GM10266 (cell line): ENCODE measurements around the gene EXD3.
"Not testable (repeated sequence)": the region's sequence is repeated elsewhere in the genome, so short reads cannot be mapped to it uniquely, and the experiment has no call there.

Experiments
- DNase-seq: peaks from one replicate; pipeline ENCODE4 v3.0.0; 2012; ENCODE audit errors: extremely low spot score
- TF ChIP-seq, protein P1 (sequence below): IDR thresholded peaks from 2 replicates; pipeline ENCODE4 v1.5.1; 2012; ENCODE audit warnings: mild to moderate bottlenecking, low read depth; ENCODE audit not compliant: control insufficient read depth, insufficient read depth; ENCODE audit errors: missing control alignments

EXD3 gene

GRCh38 chr9:137350696-137351584 is 72.0 kb downstream of the EXD3 start:
- TF ChIP-seq, protein P1, sequence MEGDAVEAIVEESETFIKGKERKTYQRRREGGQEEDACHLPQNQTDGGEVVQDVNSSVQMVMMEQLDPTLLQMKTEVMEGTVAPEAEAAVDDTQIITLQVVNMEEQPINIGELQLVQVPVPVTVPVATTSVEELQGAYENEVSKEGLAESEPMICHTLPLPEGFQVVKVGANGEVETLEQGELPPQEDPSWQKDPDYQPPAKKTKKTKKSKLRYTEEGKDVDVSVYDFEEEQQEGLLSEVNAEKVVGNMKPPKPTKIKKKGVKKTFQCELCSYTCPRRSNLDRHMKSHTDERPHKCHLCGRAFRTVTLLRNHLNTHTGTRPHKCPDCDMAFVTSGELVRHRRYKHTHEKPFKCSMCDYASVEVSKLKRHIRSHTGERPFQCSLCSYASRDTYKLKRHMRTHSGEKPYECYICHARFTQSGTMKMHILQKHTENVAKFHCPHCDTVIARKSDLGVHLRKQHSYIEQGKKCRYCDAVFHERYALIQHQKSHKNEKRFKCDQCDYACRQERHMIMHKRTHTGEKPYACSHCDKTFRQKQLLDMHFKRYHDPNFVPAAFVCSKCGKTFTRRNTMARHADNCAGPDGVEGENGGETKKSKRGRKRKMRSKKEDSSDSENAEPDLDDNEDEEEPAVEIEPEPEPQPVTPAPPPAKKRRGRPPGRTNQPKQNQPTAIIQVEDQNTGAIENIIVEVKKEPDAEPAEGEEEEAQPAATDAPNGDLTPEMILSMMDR: no peak
- peak; percentile 16 for DNase-seq

- TF ChIP-seq, protein P1: no peak
- no peak for DNase-seq
Measured at GRCh38 chr9:137349471-137350033, 73.4 kb downstream of the EXD3 start.

DNA sequence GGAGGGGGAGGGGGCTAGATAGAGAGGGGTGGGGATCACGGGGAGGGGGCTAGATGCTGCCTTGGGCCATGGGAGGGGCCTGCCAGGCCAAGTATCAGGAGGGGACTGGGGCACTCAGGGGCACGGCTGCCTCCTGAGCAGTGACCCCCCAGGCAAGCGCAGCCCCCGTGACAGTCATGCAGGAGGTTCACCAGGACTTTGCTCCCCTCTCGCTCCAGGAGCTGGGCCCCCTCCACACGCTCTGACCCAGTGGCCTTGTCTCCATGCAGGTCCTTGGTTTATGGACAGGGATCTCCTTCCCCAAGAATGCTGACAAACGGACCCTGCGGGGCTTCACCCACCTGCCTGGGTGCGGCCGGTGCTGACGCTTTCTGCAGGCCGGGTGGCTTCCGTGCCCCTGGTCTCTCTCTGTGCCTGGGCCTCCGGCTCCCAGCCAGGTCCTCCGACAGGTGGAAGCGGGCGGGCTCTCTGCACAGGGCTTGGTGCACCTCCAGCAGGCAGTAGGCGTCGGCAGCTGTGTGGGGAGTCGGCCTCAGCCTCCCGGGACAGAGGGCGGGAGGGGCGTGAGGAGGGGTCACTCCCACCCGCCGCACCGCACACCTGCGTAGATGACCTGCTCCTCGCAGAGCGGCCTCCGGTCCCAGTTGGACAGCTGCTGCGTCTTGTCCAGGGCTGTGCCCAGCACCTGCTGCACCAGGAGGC is 74.0 kb downstream of the EXD3 start:
- TF ChIP-seq, protein P1: no peak
- no peak for DNase-seq

DNA sequence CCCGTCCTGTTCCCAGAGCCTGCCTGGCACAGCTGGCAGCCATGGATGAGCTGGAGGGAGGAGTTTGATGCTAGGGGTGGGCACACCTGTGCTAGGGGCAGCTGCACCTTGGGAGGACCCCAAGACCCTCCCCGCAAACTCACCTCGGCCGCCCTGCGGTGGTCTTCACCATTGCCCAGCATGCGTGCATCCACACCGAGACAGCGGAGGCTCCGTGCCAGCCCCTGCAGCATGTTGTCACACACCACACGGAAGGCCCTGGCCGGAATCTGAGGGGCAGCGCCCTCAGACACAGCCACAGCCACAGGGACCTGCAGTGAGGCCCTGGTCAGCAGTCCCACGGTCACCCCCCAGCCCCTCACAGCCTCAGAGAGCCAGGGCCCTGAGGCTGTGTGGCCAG is 75.0 kb downstream of the EXD3 start:
- TF ChIP-seq, protein P1: no peak
- DNase-seq: no peak

DNA sequence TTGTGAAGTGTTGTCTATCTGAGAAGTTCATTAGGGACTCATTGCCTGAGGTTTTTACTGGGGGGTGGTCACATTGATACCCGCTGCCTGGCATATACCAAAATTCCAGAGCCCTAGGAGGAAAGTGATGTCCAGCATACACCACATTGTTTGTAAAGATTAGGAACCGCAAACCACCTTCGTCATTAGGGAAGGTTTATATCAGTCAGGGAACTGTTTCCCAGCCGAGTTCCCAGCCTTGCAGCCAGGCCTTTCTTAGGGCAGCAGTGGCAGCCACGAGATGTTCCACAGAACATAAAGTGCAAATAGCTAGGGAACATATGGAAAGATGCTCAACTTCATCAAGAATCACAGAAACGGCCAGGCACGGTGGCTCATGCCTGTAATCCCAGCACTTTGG is 80.5 kb downstream of the EXD3 start:
- no peak for DNase-seq
- TF ChIP-seq, protein P1: no peak

DNA sequence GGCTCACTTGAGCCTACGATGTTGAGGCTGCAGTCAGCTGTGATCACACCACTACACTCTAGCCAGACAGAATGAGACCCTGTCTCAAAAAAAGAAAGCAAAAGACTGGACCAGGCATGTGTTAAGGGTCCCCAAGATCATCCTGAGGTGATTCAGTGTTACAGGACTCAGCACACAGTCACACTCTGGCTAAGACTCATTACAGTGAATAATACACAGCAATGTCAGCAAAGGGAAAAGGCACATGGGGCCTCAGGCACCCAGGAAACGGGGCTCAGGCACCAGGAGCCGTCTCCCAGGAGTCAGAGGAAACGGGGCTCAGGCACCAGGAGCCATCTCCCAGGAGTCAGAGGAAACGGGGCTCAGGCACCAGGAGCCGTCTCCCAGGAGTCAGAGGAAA is 81.7 kb downstream of the EXD3 start:
- no peak for DNase-seq
- TF ChIP-seq, protein P1: no peak

DNA sequence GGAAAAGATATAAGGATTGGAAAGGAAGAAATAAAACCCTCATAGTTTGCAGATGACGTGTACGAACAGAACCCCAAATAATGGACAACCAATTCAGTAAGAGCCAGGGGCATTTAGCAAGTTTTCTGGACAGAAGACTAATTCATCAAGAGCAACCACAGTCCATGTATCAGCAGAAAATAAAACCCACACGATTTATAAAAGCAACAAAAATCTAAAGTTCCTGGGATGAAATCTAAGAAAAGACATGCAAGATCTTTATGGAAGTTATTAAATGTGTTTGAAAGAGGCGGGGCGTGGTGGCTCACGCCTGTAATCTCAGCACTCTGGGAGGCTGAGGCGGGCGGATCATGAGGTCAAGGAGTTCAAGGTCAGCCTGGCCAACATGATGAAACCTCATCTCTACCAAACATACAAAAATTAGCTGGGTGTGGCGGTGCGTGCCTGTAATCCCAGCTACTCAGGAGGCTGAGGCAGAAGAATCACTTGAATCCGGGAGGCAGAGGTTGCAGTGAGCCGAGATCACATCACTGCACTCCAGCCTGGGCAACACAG is 83.0 kb downstream of the EXD3 start:
- DNase-seq: not testable (repeated sequence)
